Omental fat pad (tissue), 4 donors: ENCODE results near the gene S1PR1. TPM values are rescaled to one million over a fixed set of nuclear protein-coding genes. Genes with fewer than 3 reads are reported as not detected.

Experiments used
- ATAC-seq: fragments of 150-250 bp; one replicate; pipeline ENCODE4 v1.9.1; 2016; ENCODE audit warnings: mild to moderate bottlenecking, moderate library complexity; ENCODE audit not compliant: low FRiP score
- DNase-seq: peaks from one replicate; pipeline ENCODE4 v3.0.0-alpha.2; 2019; ENCODE audit warnings: low spot score
- CTCF ChIP-seq, 3 donors: fragments of 450-650 bp; IDR thresholded peaks; one replicate each; pipeline ENCODE4 v1.5.1; 2016 to 2017; ENCODE audit warnings: antibody characterized with exemption in 3 of 3, mild to moderate bottlenecking in 3 of 3, moderate library complexity in 2 of 3
- total RNA-seq, 4 donors: library from RNA; depleted of rRNA; stranded (reverse); fragments of >200 nt; gene quantifications; one replicate each; pipeline ENCODE4 v1.1.0, GENCODE V29; 2016

Gene S1PR1
- total RNA-seq, 4 donors from 2014 or later = 44.3 to 236 (median 161) TPM

DNA sequence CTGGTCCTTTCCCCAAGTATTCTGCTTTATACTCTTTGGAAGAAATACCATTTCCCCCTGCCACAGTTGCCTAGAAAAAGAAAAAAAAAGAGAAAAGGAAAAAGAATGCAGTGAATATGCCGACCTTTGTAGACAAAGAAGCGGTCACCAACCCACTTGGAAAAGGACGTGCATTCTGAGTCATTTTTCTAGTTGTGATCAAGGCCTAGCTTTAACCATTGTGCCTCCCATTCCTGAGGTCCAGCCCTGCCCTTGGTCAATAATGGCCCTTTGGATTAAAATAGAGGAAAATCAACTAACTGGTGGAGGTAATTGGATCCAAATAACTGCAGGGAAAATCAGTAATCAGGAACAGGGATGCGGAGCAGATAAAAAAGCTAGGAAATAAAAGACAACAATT is 24.8 kb downstream of the S1PR1 start:
- TF ChIP-seq CTCF (IDR thresholded peaks at IDR 0.05) = no peak
- DNase-seq (no peak), ATAC-seq (no peak)

- ATAC-seq (no peak), DNase-seq (no peak)
- TF ChIP-seq CTCF (IDR thresholded peaks at IDR 0.05) = no peak
Measured at GRCh38 chr1:101262060-101262459, 25.2 kb downstream of the S1PR1 start.

- DNase-seq (no peak), ATAC-seq (no peak)
- no peak for TF ChIP-seq CTCF (IDR thresholded peaks at IDR 0.05)
Measured at GRCh38 chr1:101262630-101263348, 26.0 kb downstream of the S1PR1 start.

GRCh38 chr1:101264697-101265096 is 27.9 kb downstream of the S1PR1 start:
- ATAC-seq (no peak), DNase-seq (no peak)
- TF ChIP-seq CTCF (IDR thresholded peaks at IDR 0.05) = no peak

DNA sequence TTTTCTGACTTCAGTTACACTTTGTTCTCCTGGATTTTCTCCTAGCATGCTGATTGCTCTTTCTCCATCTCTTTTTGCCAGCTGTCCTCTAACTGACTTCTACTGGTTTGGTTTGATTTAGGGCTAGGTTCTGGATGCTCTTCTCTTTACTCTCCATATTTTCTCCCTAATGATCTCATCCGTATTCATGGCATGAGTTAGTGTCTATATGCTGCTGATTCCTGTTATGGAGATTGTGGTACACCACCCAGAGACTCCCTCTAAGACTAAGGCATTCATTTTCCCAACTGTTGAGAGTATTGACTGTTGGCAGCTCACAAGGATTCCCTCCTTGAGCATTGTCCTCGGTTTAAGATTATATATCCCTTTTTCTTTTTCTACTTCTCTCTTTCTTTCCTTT is 28.9 kb downstream of the S1PR1 start:
- no peak for TF ChIP-seq CTCF (IDR thresholded peaks at IDR 0.05)
- DNase-seq = no peak
- no peak for ATAC-seq

GRCh38 chr1:101267082-101267481 is 30.3 kb downstream of the S1PR1 start:
- no peak for TF ChIP-seq CTCF (IDR thresholded peaks at IDR 0.05)
- ATAC-seq = no peak
- DNase-seq = no peak

DNA sequence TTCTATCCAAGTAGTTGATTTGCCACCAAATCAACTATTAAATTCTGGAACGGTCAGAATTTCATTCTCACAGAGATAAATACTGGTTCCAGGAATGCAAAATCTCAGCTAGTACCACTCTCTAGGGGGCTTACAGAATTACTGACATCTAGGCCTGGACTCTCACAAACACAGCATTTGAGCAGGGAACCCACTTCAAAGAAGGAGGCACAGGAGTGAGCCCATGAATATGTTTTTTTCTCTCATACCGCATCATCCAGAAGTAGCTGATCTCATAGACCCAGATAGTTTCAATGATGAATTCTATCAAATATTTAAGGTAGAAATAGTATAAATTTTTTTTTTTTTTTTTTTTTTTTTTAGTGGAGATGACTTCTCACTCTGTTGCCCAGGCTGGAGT is 32.1 kb downstream of the S1PR1 start:
- TF ChIP-seq CTCF (IDR thresholded peaks at IDR 0.05) = no peak
- DNase-seq (no peak), ATAC-seq (no peak)
